Endothelial cell of umbilical vein (primary cell): ENCODE data around the gene SMIM10L2A.

ENCODE experiments used
- EZH2 ChIP-seq: IDR thresholded peaks from 2 replicates; pipeline ENCODE4 v1.6.1; 2012; ENCODE audit warnings: borderline replicate concordance, low read depth, mild to moderate bottlenecking, moderate library complexity, low read length, inconsistent platforms; ENCODE audit not compliant: severe bottlenecking
- FOS ChIP-seq: IDR thresholded peaks from 2 replicates; pipeline ENCODE4 v1.6.1; 2011; ENCODE audit warnings: mild to moderate bottlenecking, low read length, moderate library complexity, borderline replicate concordance; ENCODE audit not compliant: insufficient read depth
- GATA2 ChIP-seq: IDR thresholded peaks from 2 replicates; pipeline ENCODE4 v1.7.0; 2011; ENCODE audit warnings: low read depth, mild to moderate bottlenecking, moderate library complexity, mixed read lengths, low read length; ENCODE audit not compliant: insufficient read length, insufficient read depth
- JUN ChIP-seq: IDR thresholded peaks from 2 replicates; pipeline ENCODE4 v1.6.1; 2011; ENCODE audit warnings: borderline replicate concordance, low read depth; ENCODE audit not compliant: insufficient read length, insufficient read depth
- MYC ChIP-seq: IDR thresholded peaks from one replicate; pipeline ENCODE4 v1.6.1; 2011; ENCODE audit warnings: mild to moderate bottlenecking, low read depth, low read length
- POLR2A ChIP-seq: IDR thresholded peaks from 2 replicates; pipeline ENCODE4 v1.6.1; 2012; ENCODE audit warnings: low read depth, mild to moderate bottlenecking, control low read depth, low read length
- POLR2AphosphoS5 ChIP-seq: IDR thresholded peaks from 2 replicates; pipeline ENCODE4 v1.6.1; 2012; ENCODE audit warnings: low read depth, mild to moderate bottlenecking, control low read depth, low read length, moderate library complexity; ENCODE audit not compliant: insufficient read depth
- TF ChIP-seq, protein P1 (sequence below), 2 donors: IDR thresholded peaks; 1 replicate in 1 of 2; 2 replicates in 1 of 2; pipeline ENCODE4 v1.5.1; 2011; ENCODE audit warnings: low read length in 2 of 2, mild to moderate bottlenecking in 2 of 2, moderate library complexity in 2 of 2, control low read depth in 1 of 2, inconsistent platforms in 1 of 2, low read depth in 1 of 2; ENCODE audit not compliant: insufficient read depth in 1 of 2; ENCODE audit errors: extremely low read depth in 1 of 2
- TF ChIP-seq, protein P2 (sequence below): IDR thresholded peaks from 2 replicates; pipeline ENCODE4 v1.6.1; 2011; ENCODE audit not compliant: insufficient read depth, insufficient read length

DNA sequence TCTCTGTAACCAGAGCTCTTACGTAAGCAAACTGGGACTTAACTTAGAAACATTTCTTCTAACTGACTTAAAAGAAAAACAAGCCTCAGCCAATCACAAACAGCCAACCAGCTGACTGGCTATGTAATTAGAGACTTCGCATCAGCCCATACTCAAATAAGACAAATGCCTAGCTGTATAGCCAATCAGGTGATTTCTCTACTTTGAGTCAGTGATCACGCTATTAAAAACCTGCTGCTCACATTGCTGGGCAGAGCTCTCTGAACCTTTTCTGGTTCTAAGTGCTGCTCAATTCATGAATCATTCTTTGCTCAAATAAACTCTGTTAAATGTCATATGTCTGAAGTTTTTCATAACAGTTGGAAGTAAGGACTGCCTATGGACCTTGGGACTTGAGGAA, 9.9 kb upstream of the SMIM10L2A start:
- no peak for TF ChIP-seq POLR2AphosphoS5
- TF ChIP-seq EZH2: no peak
- no peak for TF ChIP-seq MYC
- TF ChIP-seq, protein P1, sequence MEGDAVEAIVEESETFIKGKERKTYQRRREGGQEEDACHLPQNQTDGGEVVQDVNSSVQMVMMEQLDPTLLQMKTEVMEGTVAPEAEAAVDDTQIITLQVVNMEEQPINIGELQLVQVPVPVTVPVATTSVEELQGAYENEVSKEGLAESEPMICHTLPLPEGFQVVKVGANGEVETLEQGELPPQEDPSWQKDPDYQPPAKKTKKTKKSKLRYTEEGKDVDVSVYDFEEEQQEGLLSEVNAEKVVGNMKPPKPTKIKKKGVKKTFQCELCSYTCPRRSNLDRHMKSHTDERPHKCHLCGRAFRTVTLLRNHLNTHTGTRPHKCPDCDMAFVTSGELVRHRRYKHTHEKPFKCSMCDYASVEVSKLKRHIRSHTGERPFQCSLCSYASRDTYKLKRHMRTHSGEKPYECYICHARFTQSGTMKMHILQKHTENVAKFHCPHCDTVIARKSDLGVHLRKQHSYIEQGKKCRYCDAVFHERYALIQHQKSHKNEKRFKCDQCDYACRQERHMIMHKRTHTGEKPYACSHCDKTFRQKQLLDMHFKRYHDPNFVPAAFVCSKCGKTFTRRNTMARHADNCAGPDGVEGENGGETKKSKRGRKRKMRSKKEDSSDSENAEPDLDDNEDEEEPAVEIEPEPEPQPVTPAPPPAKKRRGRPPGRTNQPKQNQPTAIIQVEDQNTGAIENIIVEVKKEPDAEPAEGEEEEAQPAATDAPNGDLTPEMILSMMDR (IDR thresholded peaks at IDR 0.05; ENCODE audit: extremely low read depth in 1 of 2, insufficient read depth in 1 of 2, low read depth in 1 of 2, low read length in 2 of 2): no peak
- no peak for TF ChIP-seq POLR2A
- TF ChIP-seq JUN: no peak
- TF ChIP-seq, protein P2, sequence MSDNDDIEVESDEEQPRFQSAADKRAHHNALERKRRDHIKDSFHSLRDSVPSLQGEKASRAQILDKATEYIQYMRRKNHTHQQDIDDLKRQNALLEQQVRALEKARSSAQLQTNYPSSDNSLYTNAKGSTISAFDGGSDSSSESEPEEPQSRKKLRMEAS: no peak
- TF ChIP-seq GATA2: no peak
- TF ChIP-seq FOS: no peak
